ENCODE results near the gene BUD13. TPM values are rescaled to one million over a fixed set of nuclear protein-coding genes. Genes with fewer than 3 reads are reported as not detected.

Gene BUD13
- total RNA-seq, 1 donor, result 14.5 TPM

DNA sequence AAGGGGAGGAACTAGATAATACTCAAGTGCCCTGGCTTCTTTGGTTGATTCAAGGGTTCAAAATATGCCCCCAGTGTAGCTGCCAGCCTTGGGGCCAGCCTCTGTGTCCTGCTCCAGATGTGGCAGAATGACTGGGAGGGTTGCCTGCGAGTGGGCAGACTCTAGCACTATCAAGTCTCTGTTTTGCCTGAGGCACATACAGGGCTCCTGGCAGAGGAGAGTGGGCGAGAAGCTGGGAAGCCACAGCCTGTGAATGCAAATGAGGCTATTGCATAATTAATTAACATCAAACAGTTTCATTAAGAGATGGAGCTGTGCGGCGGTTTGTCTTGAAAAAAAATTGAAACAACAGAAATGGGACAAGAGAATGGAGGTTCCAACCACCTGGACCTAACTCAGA is 50.8 kb downstream of the BUD13 start:
- Histone ChIP-seq H3K4me2 (ENCODE audit: insufficient read depth, low read length) (no peak overlapping the region), H4K20me1 (ENCODE audit: insufficient read depth, low read length) (no peaks in the 10 kb centered on the region), H2AFZ (ENCODE audit: low read length) (no peak overlapping the region), H3K27ac (ENCODE audit: low read depth, low read length) (no peak overlapping the region), H3K36me3 (ENCODE audit: insufficient read depth, low read length) (no peaks in the 10 kb centered on the region), H3K9me3 (ENCODE audit: low read depth, low read length) (no peaks in the 10 kb centered on the region), H3K79me2 (ENCODE audit: insufficient read depth, low read length) (no peaks in the 10 kb centered on the region), H3K4me3 (ENCODE audit: insufficient read depth, low read length) (no peak overlapping the region), H3K27me3 (ENCODE audit: insufficient read depth, low read length) (no peaks in the 10 kb centered on the region), H3K4me1 (ENCODE audit: insufficient read depth, low read length) (peaks cover 15% of the 10 kb centered on the region)
- DNase-seq (ENCODE audit: insufficient read length, low spot score, missing footprints), result no peak
- TF ChIP-seq, protein P1, sequence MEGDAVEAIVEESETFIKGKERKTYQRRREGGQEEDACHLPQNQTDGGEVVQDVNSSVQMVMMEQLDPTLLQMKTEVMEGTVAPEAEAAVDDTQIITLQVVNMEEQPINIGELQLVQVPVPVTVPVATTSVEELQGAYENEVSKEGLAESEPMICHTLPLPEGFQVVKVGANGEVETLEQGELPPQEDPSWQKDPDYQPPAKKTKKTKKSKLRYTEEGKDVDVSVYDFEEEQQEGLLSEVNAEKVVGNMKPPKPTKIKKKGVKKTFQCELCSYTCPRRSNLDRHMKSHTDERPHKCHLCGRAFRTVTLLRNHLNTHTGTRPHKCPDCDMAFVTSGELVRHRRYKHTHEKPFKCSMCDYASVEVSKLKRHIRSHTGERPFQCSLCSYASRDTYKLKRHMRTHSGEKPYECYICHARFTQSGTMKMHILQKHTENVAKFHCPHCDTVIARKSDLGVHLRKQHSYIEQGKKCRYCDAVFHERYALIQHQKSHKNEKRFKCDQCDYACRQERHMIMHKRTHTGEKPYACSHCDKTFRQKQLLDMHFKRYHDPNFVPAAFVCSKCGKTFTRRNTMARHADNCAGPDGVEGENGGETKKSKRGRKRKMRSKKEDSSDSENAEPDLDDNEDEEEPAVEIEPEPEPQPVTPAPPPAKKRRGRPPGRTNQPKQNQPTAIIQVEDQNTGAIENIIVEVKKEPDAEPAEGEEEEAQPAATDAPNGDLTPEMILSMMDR (IDR thresholded peaks at IDR 0.05; ENCODE audit: extremely low read depth, low read depth, low read length), result no peak

DNA sequence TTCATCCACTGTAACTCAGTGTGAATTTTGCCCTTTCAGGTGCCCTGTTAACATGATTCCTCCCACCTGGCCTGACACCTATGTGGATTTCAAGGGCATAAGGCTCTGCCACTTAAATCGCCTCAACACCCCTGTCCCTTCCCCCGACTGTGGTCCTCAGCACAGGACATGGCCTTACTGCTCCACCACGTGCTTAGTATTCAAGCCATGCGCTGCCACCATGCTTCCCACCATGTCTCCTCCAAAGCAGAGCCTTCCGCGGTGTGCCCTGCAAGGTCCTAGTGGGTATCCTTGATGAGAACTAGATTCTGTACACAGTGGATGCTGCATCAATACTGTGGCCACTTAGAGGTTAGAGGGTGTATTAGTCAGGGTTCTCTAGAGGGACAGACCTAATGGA is 51.9 kb downstream of the BUD13 start:
- DNase-seq (ENCODE audit: insufficient read length, low spot score, missing footprints), result no peak
- TF ChIP-seq, protein P1 (IDR thresholded peaks at IDR 0.05; ENCODE audit: extremely low read depth, low read depth, low read length), result no peak
- Histone ChIP-seq H3K4me3 (ENCODE audit: insufficient read depth, low read length) (no peak overlapping the region), H3K9me3 (ENCODE audit: low read depth, low read length) (no peaks in the 10 kb centered on the region), H4K20me1 (ENCODE audit: insufficient read depth, low read length) (no peaks in the 10 kb centered on the region), H3K79me2 (ENCODE audit: insufficient read depth, low read length) (no peaks in the 10 kb centered on the region), H3K4me2 (ENCODE audit: insufficient read depth, low read length) (no peak overlapping the region), H2AFZ (ENCODE audit: low read length) (no peak overlapping the region), H3K27ac (ENCODE audit: low read depth, low read length) (no peak overlapping the region), H3K36me3 (ENCODE audit: insufficient read depth, low read length) (no peaks in the 10 kb centered on the region), H3K4me1 (ENCODE audit: insufficient read depth, low read length) (peaks cover 4% of the 10 kb centered on the region), H3K27me3 (ENCODE audit: insufficient read depth, low read length) (no peaks in the 10 kb centered on the region)

DNA sequence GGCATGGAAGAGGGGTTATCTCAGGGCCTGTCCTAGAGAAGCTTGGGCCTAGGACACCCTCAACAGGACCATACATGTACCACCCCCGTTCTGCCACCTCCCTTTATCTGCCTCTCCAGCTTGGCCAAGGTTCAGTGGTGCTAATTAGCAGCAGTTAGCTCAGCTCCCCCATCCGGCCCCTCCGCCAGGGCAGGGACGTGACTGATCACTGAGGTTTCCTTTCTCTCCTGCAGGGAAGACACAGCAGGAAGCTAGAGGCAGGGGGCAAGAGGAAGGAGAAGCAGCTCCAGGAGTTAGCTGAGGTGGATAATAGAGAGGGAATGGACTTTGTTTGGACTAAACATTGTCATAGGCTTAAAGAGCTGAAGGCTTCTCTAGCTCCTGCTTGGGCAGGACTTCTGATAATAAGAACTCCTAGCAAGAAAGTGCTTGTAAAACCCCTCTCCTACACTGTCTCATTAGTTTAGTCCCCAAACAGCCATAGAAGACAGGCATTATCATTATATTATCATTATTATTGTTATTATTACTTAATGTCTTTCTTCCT is 53.8 kb downstream of the BUD13 start:
- Histone ChIP-seq H3K4me3 (ENCODE audit: insufficient read depth, low read length) (no peak overlapping the region), H3K4me1 (ENCODE audit: insufficient read depth, low read length) (no peaks in the 10 kb centered on the region), H2AFZ (ENCODE audit: low read length) (no peak overlapping the region), H3K36me3 (ENCODE audit: insufficient read depth, low read length) (no peaks in the 10 kb centered on the region), H4K20me1 (ENCODE audit: insufficient read depth, low read length) (no peaks in the 10 kb centered on the region), H3K4me2 (ENCODE audit: insufficient read depth, low read length) (no peak overlapping the region), H3K9me3 (ENCODE audit: low read depth, low read length) (no peaks in the 10 kb centered on the region), H3K27ac (ENCODE audit: low read depth, low read length) (no peak overlapping the region), H3K27me3 (ENCODE audit: insufficient read depth, low read length) (no peaks in the 10 kb centered on the region), H3K79me2 (ENCODE audit: insufficient read depth, low read length) (no peaks in the 10 kb centered on the region)
- peak; percentile 69 for DNase-seq (ENCODE audit: insufficient read length, low spot score, missing footprints)
- TF ChIP-seq, protein P1 (IDR thresholded peaks at IDR 0.05; ENCODE audit: extremely low read depth, low read depth, low read length), result no peak

DNA sequence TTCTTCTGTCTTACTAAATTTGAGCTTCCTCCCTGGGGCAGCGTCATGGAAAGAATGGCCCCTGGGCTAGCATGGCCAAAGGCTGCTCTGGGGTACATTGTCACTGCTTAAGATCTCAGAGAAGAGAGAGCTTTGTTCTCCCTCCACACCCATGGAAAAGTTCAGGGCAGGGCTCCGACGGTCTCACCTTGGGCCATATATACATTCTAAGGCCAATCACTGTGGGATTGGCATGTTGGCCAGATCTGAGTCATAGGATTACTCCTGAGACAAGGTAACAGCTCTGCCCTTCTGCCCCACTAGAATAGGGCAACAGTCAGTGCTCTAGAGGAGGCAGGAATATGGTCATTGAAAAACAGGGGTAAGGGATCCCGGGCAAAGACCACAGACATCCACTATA is 56.2 kb downstream of the BUD13 start:
- Histone ChIP-seq H4K20me1 (ENCODE audit: insufficient read depth, low read length) (no peaks in the 10 kb centered on the region), H3K4me2 (ENCODE audit: insufficient read depth, low read length) (no peak overlapping the region), H3K4me3 (ENCODE audit: insufficient read depth, low read length) (no peak overlapping the region), H3K9me3 (ENCODE audit: low read depth, low read length) (no peaks in the 10 kb centered on the region), H2AFZ (ENCODE audit: low read length) (no peak overlapping the region), H3K4me1 (ENCODE audit: insufficient read depth, low read length) (no peaks in the 10 kb centered on the region), H3K79me2 (ENCODE audit: insufficient read depth, low read length) (no peaks in the 10 kb centered on the region), H3K27ac (ENCODE audit: low read depth, low read length) (no peak overlapping the region), H3K36me3 (ENCODE audit: insufficient read depth, low read length) (no peaks in the 10 kb centered on the region), H3K27me3 (ENCODE audit: insufficient read depth, low read length) (no peaks in the 10 kb centered on the region)
- TF ChIP-seq, protein P1 (IDR thresholded peaks at IDR 0.05; ENCODE audit: extremely low read depth, low read depth, low read length), result no peak
- DNase-seq (ENCODE audit: insufficient read length, low spot score, missing footprints), result no peak

Data from osteoblast (primary cell).